ENCODE data around the gene ZNF366.

Gene ZNF366

DNA sequence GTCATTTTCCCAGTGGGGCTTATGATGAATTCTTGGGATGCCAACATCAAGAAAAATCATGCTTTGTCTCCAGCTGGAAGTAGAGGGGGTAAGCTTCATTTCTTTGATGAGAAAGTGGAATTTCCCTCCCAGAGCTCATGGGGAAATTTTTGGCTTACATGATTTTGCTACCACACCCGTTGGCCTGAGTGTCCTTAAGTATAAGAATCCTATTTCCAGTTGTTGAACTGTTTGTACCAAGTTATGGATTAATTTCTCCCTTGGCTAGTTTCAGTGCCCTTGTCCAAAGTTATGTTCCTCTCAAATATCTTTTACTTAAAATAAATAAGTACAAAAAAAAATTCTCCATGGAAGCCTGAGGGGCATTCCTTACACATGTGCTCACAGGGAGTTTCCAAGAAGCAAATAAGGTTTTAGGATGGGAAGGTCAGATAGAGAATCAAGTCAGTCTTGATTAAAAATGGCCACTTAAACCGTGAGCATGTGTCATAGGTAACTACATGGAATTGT is 104.8 kb downstream of the ZNF366 start:
- peak; percentile 87 for DNase-seq

DNA sequence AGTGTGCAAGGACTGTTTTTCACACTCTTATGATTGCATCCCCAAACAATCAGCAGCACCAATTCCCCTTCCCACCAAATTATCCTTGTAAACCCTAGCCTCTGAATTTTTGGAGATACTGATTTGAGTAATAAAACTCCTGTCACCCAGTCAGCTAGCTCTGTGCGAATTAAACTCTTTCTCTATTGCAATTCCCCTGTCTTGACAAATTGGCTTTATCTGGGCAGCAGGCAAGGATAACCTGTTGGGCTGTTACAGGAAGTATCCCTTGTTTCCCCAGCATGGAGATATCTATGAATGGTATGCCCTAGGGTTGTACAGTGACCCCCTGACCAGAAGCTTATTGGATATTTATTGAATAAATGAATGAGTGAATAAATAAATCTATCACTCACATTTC is 106.3 kb downstream of the ZNF366 start:
- no peak for DNase-seq

DNA sequence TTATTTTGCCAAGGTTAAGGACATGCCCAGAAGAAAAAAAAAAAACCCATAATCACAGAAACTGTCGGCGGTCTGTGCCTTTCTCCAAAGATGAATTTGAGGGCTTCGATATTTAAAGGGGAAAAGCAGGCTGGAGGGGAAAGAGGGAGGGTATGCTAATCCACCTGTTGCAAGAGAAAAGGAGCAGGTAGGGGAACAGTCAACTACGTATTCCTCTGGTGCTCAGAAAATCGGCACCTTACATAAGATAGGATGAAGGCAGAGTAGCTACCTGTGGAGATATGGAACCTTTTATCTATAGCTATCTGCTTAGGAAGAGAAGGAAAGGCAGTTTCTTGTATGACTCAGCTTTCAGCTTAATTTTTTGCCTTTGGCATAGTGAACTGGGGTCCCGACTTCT is 109.4 kb downstream of the ZNF366 start:
- DNase-seq, result no peak

DNA sequence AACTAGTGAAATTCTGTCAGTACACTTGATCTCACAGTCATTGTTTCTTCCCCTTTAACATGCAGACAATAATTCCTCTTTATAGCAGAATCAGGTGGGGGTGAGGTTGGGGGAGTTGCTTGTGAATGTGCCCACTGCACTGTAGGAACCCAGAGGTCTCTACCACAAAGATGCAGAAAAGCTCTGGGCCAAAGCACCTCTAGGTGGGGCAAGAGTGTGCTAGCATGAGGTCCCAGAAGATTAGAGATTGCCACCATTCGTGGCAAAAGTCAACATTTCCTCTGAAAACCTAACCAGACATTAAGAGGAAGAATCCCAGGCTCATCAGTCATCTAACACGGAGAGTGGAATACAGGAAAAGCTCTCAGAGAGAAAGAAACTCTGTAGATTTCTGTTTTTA is 112.5 kb downstream of the ZNF366 start:
- DNase-seq, result peak; percentile 22

DNA sequence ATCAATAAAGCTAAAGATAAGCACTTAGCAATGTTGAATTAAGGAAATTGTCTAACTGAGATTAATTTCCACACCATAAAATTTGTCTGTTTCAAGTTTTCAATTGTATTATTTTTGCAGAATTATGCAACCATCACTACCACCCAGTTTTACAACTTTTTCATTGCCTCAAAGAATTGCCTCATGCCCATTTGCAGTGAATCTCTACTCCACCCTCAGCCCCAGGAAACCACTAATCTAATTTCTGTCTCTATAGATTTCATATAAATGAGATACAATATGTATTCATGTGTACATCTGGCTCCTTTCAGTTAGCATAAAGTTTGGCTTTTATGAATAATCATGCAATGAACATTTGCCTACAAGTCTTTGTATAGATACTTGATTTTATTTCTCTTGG is 114.2 kb downstream of the ZNF366 start:
- no peak for DNase-seq

Measured in NCI-H226 (cell line).